Karpas-422 (cell line): ENCODE results near the gene STK32B. TPM values are rescaled to one million over a fixed set of nuclear protein-coding genes. Genes with fewer than 3 reads are reported as not detected.

Experiments
- DNase-seq: peaks from one replicate; pipeline ENCODE4 v3.0.0-alpha.2; 2015
- H2AFZ ChIP-seq: fragments of 200-600 bp; sonication (generic); 2 replicates; pipeline ENCODE4 v1.6.1; 2014; ENCODE audit warnings: antibody characterized with exemption, low read length, mixed read lengths
- H3K27ac ChIP-seq: fragments of 200-600 bp; sonication (generic); 2 replicates; pipeline ENCODE4 v1.5.1; 2014; ENCODE audit warnings: mild to moderate bottlenecking, low read length, moderate library complexity
- H3K27me3 ChIP-seq: fragments of 200-600 bp; sonication (generic); 2 replicates; pipeline ENCODE4 v1.6.1; 2014; ENCODE audit warnings: low read length, mixed read lengths
- H3K36me3 ChIP-seq: fragments of 200-600 bp; sonication (generic); 2 replicates; pipeline ENCODE4 v1.6.1; 2014; ENCODE audit warnings: low read length, mixed read lengths; ENCODE audit not compliant: insufficient read depth
- H3K4me1 ChIP-seq: fragments of 200-600 bp; sonication (generic); 2 replicates; pipeline ENCODE4 v1.6.1; 2014; ENCODE audit warnings: mild to moderate bottlenecking, low read length, mixed read lengths
- H3K4me2 ChIP-seq: fragments of 200-600 bp; sonication (generic); 2 replicates; pipeline ENCODE4 v1.6.1; 2014; ENCODE audit warnings: low read length, low read depth, mild to moderate bottlenecking; ENCODE audit not compliant: poor library complexity, severe bottlenecking
- H3K4me3 ChIP-seq: fragments of 200-600 bp; sonication (generic); 2 replicates; pipeline ENCODE4 v1.5.1; 2014; ENCODE audit warnings: mild to moderate bottlenecking, antibody characterized with exemption, low read length, mixed read lengths
- H3K79me2 ChIP-seq: fragments of 200-600 bp; sonication (generic); 2 replicates; pipeline ENCODE4 v1.6.1; 2014; ENCODE audit warnings: mild to moderate bottlenecking, low read length, mixed read lengths
- H3K9ac ChIP-seq: fragments of 200-600 bp; sonication (generic); 2 replicates; pipeline ENCODE4 v1.6.0; 2014; ENCODE audit warnings: low read length
- H3K9me2 ChIP-seq: fragments of 200-600 bp; sonication (generic), shearing (Covaris generic); replicated peaks from 2 replicates; pipeline ENCODE4 v1.6.0; 2014; ENCODE audit warnings: mild to moderate bottlenecking, low read length, moderate library complexity; ENCODE audit not compliant: insufficient read depth
- H3K9me3 ChIP-seq: fragments of 300-700, 200-600 bp; sonication (generic); 2 replicates; pipeline ENCODE4 v1.6.1; 2014; ENCODE audit warnings: low read length, mixed read lengths
- H4K20me1 ChIP-seq: fragments of 200-600 bp; sonication (generic); 2 replicates; pipeline ENCODE4 v1.6.1; 2014; ENCODE audit warnings: mild to moderate bottlenecking, antibody characterized with exemption, low read length, low read depth; ENCODE audit not compliant: insufficient read depth
- total RNA-seq: library from RNA; depleted of rRNA; stranded (reverse); fragments of >200 nt; shearing (Covaris generic); gene quantifications from 2 replicates; pipeline ENCODE4 v1.2.3, GENCODE V29; 2014; ENCODE audit warnings: low replicate concordance

The STK32B gene
- total RNA-seq, 1 experiment from 2014 or later = not detected

DNA sequence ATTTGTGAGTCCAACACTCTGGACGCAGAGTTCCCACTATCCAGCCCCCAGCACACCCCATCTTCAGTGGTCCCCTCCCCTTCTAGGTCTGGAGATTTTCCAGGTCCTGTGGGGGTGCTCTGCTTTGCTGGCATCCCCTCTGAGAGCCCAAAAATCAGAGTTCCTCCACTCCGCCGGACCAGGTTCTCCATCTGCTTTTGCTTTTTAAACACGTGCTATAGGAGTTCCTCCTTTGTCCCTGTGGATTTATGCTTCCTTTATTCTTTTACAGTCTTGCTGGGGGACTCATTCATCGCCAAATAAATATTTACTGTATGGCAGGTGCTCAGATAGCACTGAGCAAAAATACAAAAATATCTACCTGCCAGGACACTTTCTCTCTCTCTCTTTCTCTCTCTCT, 324.7 kb downstream of the STK32B start:
- Histone ChIP-seq H3K4me1 (no peaks in the 10 kb centered on the region), H3K27ac (no peak overlapping the region), H3K27me3 (no peaks in the 10 kb centered on the region; the same call in 1 of the 2 replicates), H3K79me2 (no peaks in the 10 kb centered on the region), H3K9me3 (no peaks in the 10 kb centered on the region), H3K4me3 (no peak overlapping the region), H3K9me2 (no peaks in the 10 kb centered on the region), H2AFZ (no peak overlapping the region), H4K20me1 (no peaks in the 10 kb centered on the region), H3K4me2 (no peak overlapping the region), H3K9ac (no peak overlapping the region), H3K36me3 (no peaks in the 10 kb centered on the region)
- peak; percentile 2 for DNase-seq

DNA sequence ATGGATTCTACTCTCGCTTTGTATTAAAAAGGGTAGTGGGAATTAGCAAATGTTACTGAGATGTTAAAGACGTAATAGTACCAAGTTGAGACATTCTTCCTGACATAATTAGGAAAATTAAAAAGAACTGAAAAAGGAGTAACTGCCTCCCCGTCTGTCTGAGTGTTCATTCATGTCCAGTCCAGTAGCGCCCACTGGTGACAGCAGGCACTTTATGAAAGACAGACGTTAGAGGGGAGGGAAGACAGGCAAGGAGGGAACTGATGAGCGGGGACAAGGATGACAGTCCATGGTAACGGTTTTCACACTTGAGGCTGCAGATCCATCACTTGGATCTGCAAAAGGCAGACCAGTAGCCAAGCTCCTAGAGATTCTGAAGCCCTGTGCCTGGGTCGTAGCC, 326.7 kb downstream of the STK32B start:
- Histone ChIP-seq H2AFZ (no peak overlapping the region), H3K9ac (no peak overlapping the region), H3K36me3 (no peaks in the 10 kb centered on the region), H3K27ac (no peak overlapping the region), H4K20me1 (no peaks in the 10 kb centered on the region), H3K4me1 (no peaks in the 10 kb centered on the region), H3K4me2 (no peak overlapping the region), H3K4me3 (no peak overlapping the region), H3K9me3 (no peaks in the 10 kb centered on the region), H3K79me2 (no peaks in the 10 kb centered on the region), H3K9me2 (no peaks in the 10 kb centered on the region), H3K27me3 (no peaks in the 10 kb centered on the region; the same call in 1 of the 2 replicates)
- DNase-seq = peak; percentile 67

DNA sequence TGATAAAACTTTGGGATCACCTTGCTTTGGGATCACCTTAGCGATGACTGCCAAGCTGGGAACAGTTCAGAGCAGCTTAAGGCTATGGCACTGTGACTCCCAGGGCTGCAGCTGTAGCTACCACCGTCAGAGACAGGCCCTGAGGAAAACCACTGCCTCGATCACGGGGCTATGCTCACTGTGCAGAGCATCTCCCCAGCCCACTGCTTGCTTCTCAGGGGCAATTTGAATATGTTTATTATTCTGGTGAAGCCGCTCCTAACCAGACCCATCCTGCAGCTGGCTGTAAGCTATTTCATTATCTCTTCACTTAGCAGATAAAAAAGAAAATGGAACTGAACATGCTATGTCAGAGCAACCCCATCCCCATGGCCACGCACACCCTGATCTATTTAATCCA, 328.6 kb downstream of the STK32B start:
- H3K4me3 ChIP-seq = no peak overlapping the region
- no peaks in the 10 kb centered on the region for H3K9me3 ChIP-seq
- H3K79me2 ChIP-seq = no peaks in the 10 kb centered on the region
- no peak overlapping the region for H3K9ac ChIP-seq
- no peaks in the 10 kb centered on the region for H3K9me2 ChIP-seq
- no peak overlapping the region for H3K27ac ChIP-seq
- no peaks in the 10 kb centered on the region; the same call in 1 of the 2 replicates for H3K27me3 ChIP-seq
- H3K4me2 ChIP-seq = no peak overlapping the region
- H2AFZ ChIP-seq = no peak overlapping the region
- H4K20me1 ChIP-seq = no peaks in the 10 kb centered on the region
- no peaks in the 10 kb centered on the region for H3K4me1 ChIP-seq
- no peak for DNase-seq
- H3K36me3 ChIP-seq = no peaks in the 10 kb centered on the region

DNA sequence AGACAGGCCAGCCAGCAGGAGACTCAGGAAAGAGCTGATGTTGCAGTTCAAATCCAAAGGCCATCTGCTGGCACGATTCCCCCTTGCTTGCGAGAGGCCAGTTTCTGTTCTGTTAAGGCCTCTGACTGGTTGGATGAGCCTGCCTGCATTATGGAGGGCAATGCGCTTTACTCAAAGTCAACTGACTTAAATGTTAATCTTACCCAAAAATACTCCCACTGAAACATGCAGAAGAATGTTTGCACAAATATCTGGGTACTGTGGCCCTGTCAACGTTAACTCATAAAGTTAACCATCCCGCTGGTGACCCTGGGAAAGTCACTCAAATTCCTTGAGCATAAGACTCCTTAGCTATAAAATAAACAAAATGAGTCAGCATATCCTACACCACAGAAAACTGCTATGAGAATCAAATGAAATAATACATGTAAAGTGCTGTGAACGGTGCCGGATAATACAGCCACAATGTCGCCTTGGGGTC, 330.7 kb downstream of the STK32B start:
- H3K4me1 ChIP-seq = no peaks in the 10 kb centered on the region
- H3K9me2 ChIP-seq = no peaks in the 10 kb centered on the region
- no peaks in the 10 kb centered on the region; the same call in 1 of the 2 replicates for H3K27me3 ChIP-seq
- no peak overlapping the region for H3K4me3 ChIP-seq
- H3K4me2 ChIP-seq = no peak overlapping the region
- H3K27ac ChIP-seq = no peak overlapping the region
- no peak overlapping the region for H3K9ac ChIP-seq
- H2AFZ ChIP-seq = no peak overlapping the region
- no peaks in the 10 kb centered on the region for H3K36me3 ChIP-seq
- DNase-seq = no peak
- H3K9me3 ChIP-seq = no peaks in the 10 kb centered on the region
- no peaks in the 10 kb centered on the region for H3K79me2 ChIP-seq
- no peaks in the 10 kb centered on the region for H4K20me1 ChIP-seq

DNA sequence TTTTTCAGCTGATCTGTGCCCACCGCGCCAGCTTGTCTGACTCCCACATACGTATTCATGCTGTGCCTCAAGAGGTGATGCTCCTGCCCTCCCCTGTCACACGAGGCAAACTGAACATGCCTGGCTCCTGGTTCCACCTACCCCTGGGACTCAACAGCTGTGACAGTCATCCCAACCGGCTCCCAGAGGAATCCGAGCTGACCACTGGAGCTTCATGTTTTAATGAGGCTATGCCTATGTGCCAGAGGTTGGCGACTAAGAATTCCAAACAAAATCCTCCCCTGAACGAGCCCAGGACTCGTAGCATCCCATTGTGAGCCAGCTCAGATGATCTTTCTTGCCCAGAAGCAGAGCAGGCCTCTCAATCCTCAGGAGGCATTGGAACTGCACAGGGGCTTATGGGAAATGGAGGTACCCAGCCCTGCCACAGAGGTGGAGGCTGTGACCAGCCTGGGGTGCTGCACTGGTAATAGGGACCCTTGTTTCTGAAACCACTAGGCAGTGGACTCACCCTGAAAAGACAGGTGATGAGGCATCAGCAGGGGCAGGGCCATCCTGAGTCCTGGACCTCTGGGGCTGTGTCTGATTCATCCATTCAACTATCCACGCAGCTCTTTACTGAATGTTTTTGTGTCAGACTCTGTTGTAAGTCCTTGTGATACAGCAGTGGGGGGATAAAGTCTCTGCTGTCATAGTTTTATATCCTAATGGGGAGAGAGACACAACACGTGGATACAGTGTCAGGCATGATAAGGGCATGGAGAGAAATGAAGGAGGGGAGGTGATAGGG, 332.1 kb downstream of the STK32B start:
- no peaks in the 10 kb centered on the region for H4K20me1 ChIP-seq
- H3K79me2 ChIP-seq = no peaks in the 10 kb centered on the region
- DNase-seq = no peak
- H3K27me3 ChIP-seq = no peaks in the 10 kb centered on the region
- H3K9me2 ChIP-seq = no peaks in the 10 kb centered on the region
- no peak overlapping the region for H3K27ac ChIP-seq
- H3K9ac ChIP-seq = no peak overlapping the region
- no peaks in the 10 kb centered on the region for H3K4me1 ChIP-seq
- H3K4me3 ChIP-seq = no peak overlapping the region
- no peaks in the 10 kb centered on the region for H3K36me3 ChIP-seq
- no peak overlapping the region for H3K4me2 ChIP-seq
- H2AFZ ChIP-seq = no peak overlapping the region
- no peaks in the 10 kb centered on the region for H3K9me3 ChIP-seq

DNA sequence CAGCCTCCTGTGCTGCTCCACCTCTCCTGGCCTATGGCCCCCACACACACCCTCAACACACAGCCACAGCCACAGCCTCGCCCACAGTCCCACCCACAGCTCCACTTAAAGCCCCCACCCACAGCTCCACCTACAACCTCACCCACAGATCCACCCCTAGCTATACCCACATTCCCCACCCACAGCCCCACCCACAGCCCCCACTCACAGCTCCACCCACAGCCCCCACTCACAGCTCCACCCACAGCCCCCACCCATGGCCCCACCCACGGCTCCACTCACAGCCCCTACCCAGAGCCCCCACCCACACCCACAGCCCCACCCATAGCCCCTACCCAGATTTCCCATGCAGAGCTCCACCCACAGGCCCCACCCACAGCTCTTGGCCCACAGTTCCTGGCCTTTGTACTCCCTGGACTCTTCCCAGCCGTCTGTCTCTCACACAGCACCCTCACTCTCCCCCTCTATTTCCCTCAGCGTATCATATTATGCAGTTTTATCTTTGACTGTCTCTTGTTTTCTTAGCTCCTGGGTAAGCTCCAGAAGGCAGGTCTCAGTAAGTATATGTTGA, 334.5 kb downstream of the STK32B start:
- Histone ChIP-seq H3K4me2 (no peak overlapping the region), H3K9ac (no peak overlapping the region), H2AFZ (no peak overlapping the region), H4K20me1 (no peaks in the 10 kb centered on the region), H3K27ac (no peak overlapping the region), H3K27me3 (no peaks in the 10 kb centered on the region), H3K36me3 (no peaks in the 10 kb centered on the region), H3K79me2 (no peaks in the 10 kb centered on the region), H3K9me3 (no peaks in the 10 kb centered on the region), H3K9me2 (no peaks in the 10 kb centered on the region), H3K4me3 (no peak overlapping the region), H3K4me1 (no peaks in the 10 kb centered on the region)
- no peak for DNase-seq

DNA sequence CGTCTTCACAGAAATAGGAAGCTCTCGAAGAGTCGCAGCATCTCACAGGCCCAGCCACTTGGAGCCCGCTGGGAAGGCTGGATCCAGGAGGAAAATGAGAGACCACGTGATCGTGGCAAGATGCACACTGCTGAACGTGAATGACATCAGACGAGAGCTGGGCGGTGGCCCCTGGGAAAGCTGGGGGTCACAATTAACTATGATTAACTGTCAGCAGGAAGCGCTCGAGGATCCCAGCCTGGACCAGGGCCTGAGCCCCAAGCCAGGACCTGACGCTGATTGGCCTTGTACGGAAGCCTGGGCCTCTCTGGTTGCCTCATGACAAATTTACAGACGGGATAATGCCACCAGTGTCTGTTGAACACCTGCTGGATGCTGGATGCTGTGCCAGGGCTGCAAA, 335.6 kb downstream of the STK32B start:
- H3K9me3 ChIP-seq = no peaks in the 10 kb centered on the region
- H3K4me2 ChIP-seq = no peak overlapping the region
- H2AFZ ChIP-seq = no peak overlapping the region
- no peaks in the 10 kb centered on the region for H3K9me2 ChIP-seq
- no peaks in the 10 kb centered on the region for H3K27me3 ChIP-seq
- no peak for DNase-seq
- H3K27ac ChIP-seq = no peak overlapping the region
- H3K36me3 ChIP-seq = no peaks in the 10 kb centered on the region
- H3K4me3 ChIP-seq = no peak overlapping the region
- H3K9ac ChIP-seq = no peak overlapping the region
- H3K4me1 ChIP-seq = no peaks in the 10 kb centered on the region
- no peaks in the 10 kb centered on the region for H3K79me2 ChIP-seq
- H4K20me1 ChIP-seq = no peaks in the 10 kb centered on the region

DNA sequence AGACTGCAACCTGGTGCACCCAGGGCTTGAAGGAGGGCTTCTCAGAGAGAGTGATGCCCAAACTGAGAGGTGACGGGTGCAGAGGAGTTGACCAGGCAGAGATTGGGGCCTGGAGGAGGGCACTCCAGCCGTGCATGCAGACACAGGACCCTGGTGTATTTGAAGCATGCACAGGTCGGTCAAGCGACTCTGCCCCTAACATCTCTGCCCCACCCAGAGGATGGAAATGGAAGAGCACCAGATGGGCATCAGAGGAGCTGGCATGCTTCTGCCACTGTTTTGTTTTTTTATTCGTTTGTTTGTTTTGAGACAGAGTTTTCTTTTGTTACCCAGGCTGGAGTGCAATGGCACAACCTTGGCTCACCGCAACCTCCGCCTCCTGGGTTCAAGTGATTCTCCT, 336.2 kb downstream of the STK32B start:
- Histone ChIP-seq H3K79me2 (no peaks in the 10 kb centered on the region), H3K27ac (no peak overlapping the region), H3K4me1 (no peaks in the 10 kb centered on the region), H4K20me1 (no peaks in the 10 kb centered on the region), H3K9me3 (no peaks in the 10 kb centered on the region), H2AFZ (no peak overlapping the region), H3K4me3 (no peak overlapping the region), H3K9ac (no peak overlapping the region), H3K4me2 (no peak overlapping the region), H3K9me2 (no peaks in the 10 kb centered on the region), H3K36me3 (no peaks in the 10 kb centered on the region), H3K27me3 (no peaks in the 10 kb centered on the region)
- no peak for DNase-seq
